HG02884 (cell line): ENCODE results near the gene CA10.

ENCODE experiments used
- ATAC-seq: cut with Tn5 transposase; IDR thresholded peaks from one replicate; pipeline ENCODE4 v1.9.1; 2021; ENCODE audit warnings: mild to moderate bottlenecking, moderate library complexity; ENCODE audit not compliant: unreplicated experiment

Gene CA10

DNA sequence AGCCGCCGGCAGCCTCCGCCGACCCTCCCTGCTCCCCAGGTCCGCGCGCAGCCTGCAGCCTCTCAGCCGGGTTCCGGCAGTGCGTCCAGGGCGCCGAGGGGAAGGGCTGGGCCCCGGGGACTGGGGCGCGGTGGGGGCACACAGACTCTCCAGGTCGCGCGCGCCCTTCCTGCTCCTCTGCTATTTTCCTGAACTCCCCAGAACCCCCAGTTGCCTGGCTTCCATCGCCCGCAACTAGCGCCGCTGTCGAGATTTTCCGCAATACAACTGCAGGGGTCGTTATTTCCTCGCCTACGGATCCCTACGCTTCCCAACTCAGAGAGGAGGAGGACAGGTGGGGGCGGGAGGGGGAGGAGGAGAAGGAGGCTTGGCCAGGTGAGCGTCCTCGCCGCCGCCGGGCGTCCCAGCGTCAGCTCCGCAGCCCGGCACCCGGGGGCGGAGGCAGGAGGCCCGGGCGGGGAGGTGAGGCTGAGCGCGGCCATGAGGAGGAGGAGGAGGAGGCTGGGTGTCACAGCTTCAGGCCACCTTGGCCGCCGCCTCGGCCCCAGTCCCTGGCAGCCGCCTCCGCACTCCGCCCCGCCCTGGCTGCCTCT lies at the start of gene CA10:
CA10 (minus strand) TSS at position 265 of the 593 bp plus-strand sequence.
- no peak for ATAC-seq

DNA sequence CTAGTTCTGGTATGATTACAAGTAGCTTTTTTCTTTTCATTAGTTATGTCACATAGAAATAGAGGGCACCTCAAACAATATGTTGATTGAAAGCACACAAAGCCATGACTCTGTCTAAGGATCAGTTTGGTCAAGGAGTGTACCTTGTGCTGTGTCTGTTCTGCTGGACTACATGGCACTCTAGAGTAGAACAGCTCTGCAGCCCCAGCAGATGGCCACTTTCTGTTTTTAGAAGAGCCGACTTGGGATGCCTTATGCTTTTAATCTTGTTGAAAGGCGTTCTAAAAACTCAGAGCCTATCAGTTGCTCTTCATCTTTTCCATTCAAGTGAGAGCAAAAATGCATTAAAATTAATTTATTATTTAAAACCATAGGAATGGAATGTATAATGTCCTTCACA lies 49.3 kb upstream of the CA10 start:
- no peak for ATAC-seq

DNA sequence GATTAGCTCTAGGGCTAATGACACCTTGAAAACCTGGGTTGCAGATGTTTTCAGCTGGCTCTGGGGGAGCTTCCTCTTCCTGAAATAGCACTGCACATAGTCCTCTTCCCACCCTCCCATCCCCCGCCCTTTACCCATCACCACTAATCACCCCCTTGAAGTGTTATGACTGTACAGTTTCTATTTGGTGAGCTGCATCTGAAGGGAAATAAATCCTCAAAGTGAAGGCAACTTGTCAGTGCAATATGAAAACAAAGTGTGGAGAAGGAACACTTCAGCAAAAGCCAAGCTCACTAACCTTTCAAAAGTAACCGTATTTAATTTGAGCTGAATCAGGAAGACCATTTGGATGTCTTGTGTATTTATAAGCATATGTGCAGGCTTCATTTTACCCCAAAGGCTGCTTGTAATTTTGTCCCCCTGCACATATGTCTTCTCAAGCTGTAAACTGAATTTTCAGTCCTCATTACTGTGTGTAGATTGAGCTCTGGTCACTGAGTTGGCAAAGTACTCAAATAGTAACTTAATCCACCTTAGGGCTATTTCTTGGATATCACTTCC lies 44.1 kb upstream of the CA10 start:
- ATAC-seq = no peak

DNA sequence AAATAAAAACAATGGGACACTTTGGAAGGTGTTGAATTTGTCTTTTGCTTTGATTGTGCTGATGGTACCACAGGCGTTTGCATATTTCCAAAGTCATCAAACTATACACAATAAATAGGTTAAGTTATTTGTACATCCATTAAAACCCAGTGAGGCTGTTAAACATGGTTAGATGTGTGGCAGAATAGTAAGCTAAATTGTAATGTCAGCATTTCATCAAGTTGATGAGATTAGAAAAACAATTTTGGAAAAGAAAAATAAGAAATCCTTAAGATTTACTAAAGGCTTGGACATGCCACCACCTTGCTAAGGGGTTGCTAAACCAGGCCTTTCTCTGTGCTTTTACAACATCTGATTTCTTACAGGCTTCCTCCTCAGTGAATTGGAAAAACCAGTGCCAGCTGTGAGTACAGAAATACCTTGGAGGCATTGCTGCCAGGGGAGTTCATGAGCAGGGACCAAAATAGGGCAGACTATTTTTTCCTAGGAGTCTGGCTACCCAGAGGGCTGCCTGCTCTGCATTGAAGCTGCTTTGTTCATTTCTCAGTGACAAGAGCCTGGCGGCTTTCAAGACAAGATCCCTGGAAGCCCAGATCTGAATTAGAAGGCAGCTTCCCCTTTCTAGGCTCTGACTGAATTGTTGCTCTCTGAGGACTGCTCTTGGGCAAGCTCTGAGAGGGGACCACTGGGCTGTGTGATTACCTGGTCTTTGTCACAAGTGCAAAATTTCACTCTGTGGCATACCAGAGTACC lies 43.4 kb upstream of the CA10 start:
- ATAC-seq = no peak

DNA sequence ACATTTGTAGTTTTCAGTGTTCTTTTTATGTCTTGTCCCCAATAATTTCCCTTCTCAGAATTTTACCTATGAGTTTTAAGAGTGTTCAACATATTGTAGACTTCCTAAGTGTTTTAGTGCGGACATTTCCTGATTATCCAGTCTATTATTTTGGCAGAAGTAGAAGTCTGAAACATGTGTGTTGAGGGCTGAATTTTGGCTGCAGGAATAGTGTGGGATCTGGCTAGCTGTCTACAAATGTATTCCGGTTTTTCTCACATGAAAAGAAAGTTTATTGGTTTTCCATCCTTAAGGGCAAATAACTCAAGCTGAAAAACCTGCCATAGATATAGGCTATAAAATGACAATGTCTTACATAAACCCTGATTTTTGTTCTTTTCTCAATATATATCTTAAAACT lies 33.0 kb upstream of the CA10 start:
- ATAC-seq = no peak

DNA sequence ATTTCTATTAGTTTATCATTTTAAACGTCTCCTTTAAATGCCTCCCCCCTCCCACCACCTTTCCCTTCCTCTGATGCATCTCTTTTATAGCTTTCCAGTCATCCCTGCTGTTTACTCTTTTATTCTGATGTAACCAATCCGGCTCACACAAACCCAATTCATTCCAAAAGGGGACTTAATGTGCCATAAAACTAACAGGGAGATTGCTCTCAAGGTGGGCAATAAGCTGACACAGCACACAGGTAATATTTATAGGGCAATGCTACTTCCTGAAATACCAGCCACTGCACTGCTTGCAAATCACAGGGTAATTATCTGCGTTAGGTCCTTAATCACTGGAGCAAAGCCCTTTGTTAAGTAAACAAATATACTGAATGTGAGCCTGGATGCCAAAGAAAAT lies 23.3 kb upstream of the CA10 start:
- ATAC-seq = no peak

DNA sequence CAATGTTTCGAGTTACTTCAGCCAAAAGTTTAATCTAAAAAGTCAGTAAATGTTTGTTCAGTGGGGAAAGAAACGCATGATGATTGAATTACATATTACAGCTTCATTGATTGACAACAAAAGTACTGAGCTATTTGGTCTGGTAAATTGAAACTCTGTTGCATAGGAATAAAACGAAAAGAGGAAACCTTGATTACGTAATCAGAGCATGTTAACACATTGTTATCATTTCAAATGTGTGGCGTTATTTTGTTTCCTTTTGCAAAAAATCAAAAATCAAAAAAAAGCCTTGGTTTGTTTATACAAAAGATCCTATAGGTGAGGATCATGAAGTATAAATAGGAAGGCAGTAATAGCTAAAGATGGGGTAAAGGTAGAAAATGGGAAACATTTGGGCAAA lies 19.5 kb upstream of the CA10 start:
- ATAC-seq = no peak

DNA sequence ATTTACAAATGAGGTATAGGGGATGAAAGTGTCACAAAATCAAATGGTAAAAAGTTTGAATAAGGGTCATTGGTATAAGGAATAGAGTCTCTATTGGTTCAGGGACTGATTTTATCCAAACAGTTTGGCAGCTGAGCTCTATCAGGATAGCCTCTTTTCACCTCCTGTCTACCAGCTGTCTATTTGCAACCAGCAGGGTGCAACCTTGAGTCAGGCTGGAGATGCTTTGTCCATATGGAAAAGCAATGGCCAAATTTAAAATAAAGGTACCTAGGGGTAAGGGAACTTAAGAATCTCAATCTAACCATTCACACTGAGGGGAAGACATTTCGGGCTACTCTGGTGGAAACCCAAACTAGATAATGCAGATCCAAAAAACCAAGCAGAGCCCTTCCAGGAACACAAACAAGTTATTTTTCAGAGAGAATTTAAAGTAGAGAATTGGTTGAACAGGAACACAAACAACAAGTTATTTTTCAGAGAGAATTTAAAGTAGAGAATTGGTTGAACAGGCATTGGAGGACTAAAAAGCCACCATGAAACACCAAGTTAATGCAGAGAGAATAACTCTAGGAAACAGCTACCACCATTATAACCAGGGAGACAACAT lies 12.6 kb upstream of the CA10 start:
- ATAC-seq = no peak

DNA sequence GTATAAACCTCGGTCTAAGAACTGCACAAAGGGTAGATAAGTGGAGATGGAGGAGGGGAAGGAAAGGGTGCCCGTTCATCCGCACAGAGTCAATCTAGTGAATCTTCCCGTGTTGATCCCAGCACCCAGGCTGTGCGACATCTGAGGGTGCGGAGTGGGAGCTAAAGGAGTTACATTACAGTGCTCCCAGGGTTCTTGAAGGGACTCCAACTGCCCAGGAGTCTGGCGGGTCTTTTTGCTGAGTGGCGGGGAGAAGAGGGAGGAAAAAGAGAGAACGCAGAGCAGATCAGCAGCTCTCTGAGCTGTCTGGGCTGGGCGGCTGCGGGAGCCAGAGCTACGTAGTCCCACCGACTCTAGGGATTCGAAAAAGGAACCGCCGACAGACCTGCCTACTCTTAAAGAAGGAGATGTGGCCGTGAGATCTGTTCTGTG lies 1.6 kb upstream of the CA10 start:
- no peak for ATAC-seq

DNA sequence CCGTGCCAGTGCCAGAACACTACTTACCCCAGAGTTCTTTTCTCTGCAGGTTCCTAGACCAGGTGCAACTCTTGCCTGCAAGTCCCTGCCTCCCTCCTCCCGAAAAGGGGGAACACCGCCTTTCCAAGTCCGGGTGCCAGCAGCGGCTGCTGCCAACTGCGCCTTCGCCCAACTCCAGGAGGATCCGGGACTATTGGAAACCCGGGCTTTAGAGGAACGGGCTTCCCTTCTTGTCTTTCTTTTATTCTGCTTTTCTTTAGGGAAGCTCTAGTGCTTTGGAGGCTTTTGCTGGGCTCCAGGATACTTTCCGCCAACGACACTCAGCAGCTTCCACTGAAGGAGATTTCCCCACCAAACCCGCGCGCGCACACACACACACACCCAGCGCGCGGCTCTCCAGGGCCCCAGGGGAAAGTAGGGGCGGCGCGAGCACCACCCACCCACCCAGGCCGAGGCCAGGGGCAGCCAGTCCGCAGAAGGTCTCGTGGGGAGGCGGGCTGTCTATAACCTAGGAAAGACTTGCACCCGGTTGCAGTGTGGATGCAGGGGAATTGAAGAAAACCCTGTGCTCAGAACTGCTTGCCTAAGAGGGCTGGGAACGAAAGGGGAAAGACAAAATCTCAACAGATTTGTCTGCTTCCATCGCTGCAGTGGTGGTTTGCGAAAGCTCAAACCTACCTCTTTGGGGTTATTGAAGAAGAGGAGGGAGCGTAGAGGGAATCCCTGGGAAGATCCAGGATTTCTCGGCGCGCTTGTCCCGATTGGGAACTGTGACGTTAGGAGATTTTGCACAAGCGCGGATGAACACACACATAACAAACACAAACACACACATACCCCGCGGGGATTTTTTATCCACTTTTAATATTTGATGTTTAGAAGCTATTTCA lies 977 bp upstream of the CA10 start:
- ATAC-seq = no peak

DNA sequence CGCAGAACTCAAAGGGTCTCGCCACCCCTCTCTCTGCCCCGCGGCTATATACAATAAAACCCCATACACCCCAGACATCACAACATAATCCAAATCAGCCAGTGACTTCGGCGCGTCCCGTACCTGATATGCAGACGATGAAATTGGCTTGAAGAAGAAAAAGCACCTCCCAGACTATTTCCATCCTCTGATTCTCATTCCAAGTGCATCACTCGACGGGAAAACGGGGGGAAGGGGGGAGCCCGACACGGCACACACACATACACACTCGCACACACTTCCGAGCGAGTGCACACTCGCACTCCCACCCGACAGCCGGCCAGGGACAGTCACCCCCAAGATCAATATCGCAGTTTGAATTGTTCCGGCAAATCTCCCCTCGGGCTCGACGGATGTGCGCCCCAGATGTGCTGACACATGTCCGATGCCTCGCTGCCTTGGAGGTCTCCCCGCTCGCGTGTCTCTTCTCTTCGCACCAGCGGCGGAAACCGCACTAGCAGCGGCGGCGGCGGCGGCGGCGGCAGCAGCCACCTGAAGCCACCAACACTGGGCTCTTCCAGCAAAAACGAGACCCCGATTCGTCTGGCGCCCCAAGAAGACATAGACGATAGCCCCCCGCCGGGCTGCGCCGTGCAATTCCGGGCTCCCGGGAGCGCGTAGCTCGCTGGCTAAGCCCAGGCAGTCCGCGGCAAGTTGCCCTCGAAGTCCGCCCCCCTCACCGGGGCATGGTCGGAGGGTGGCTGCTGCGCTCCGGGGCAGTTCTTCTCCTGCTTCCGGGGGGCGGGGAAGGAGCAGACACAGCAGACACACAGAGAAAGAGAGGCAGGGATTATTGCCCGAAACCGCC lies 688 bp downstream of the CA10 start:
- ATAC-seq = no peak

DNA sequence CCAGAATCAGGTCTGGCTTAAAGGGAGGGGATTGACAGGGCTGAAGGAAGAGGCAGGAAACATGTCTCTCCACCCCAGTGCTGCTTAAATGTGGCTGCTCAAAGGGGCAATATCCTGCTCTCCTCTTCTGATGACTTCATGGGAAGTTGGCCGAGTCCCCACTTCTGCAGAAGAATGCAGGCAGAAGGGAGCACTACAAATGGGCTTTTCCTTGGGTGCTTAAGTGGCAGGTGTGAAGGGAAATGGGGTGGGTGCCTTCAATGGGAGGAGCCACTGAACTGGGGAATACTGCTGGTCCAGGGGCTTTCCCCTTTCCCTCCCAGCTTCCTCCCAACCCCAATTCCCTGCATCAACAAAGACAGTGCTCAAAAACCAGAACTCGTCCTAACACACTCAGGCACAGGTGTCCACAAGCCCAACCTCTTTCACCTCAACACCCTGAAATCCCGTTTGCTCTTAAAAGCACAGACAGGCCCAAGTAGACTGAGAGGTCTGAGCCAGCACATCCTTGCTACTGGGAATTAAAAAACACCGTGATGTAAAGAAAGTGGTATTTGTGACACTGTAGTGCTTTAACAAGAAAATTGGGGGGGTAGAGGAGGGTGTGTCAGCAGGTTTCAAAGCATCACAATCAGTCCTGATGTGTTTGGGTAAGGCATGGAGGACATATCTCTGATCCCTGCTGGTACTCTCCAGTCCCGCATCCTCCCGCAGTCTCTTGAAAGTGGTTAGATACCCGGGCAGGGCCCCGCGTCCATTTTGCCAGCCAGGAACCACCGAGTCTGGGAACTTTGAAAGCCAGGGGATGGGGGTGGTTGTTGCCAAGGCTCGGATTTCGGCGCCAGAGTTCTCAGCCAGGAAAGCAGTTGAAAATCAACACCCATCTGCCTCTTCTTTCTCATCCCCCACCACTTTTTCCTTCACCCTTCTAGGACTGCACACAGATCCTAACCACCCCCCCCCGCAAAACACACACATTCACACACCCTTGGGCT lies 1.6 kb downstream of the CA10 start:
- no peak for ATAC-seq

DNA sequence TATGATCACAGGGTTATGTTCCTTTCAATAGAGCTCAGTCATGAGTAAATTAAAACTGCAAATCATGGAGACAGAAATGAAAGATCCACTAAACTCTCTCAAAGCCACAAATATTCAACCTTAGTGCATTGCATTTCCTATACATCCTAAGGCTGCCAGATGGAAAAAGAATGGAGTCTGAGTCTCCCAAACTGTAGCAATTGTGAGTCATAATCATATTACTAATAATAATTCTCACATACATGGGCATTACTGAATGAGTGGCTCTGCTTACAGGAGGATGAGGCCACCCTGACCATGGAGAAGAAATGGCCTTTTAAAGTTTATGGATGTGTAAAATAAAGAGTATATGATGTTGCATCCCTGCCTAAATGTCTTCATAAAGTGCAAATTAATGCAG lies 3.2 kb downstream of the CA10 start:
- no peak for ATAC-seq

DNA sequence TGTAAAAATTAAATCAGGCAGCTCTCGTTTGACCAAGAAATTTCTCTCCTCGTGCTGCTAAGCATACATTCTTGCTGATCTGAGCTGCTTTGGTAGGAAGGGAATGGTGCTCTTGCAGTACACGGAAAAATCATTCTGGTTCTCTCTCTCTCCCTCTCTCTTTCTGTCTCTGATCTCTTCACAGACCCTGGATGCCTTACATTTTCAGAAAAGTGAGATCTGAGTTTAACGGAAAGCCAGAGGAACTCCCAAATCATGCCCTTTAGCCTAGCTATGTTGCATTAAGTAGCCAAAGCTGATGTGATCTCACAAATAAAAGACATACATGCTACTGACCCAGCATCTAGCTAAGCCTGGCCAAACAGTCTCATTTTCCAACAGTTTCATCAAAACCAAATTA lies 4.0 kb downstream of the CA10 start:
- ATAC-seq = no peak

DNA sequence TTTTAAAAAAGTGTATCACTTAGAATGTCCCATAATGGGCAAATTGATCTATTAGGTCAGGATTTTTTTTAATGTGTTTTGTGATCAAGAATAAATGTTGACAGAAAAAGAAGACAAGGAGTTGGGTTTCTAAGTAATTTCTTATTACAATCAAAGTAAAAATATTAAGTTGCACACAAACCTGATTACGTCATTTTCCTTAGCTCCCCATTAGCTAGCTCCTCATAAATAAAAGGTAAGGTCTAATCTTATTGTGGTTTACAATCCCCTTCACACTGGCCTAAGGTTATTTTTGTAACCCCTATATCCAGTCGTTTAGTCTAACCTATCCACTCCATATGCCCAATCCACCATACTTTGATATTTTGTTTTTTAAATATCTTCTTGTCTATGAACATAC lies 7.6 kb downstream of the CA10 start:
- no peak for ATAC-seq

DNA sequence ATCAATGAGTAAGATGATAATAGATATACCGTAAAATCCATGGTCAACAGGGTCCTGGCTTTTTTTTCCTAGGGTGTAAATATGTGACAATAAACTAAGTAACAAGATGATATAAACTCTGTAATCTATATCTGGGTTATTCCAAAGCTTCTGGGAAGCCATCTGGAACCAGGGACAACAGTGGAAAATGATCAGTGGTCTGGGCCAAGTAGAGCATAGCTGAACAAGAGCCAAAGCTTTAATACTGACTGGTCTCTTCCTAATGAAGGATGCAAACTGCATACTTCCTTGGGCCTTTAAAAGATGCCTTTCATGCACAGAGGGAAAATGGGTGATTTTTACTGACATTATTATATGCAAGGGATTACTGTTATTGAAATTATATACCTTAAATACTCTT lies 8.9 kb downstream of the CA10 start:
- ATAC-seq = no peak

DNA sequence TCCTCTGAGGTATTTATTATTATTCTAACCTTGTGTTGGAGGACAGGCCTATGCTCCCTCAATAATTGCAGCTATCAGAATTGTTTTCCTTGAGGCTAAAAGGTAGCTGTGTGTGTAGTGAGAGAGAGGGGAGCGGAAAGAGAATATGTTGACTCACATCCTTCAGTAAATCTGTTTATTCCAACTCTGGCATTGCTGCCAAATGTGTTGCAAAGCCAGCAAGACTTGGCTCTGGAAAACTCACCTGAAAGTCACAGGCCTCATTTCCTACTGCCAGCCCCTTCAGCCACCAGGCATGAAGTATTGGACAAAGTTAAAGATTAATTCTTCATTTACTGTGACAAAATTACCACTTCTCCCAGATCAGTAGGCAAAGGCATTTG lies 9.6 kb downstream of the CA10 start:
- ATAC-seq = no peak

DNA sequence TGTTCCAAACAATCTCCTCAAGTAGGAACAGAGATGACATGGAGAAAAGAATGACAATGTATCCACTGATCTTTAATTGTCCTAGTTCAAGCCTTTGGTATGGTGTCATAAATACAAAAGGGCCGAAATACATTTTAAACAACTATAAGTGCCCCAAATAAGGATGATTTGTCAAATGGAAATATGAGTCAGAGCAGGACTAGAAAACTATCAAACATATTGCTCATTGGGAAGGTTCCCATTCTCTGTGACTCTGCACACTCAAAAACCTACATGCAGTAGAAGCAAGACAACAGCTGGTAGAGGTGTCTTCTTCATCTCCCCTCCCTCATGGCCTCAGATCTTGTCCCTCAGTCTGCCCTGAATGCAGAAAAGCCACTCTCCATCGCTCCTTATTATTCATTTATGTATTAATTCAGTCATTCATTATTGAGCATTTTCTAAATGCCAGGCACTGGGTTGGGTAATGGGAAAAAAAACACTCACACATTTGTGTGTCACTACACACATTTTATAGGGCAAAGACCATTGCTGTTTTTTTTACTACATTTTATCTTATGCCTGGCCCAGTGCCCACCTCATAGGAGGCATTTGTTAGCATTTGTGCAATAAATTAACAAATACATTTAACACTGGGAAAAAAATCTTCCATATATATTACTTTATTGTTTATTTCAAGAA lies 10.1 kb downstream of the CA10 start:
- ATAC-seq = no peak
